Endothelial cell of umbilical vein (primary cell): ENCODE data around the gene PLD6. TPM values are rescaled to one million over a fixed set of nuclear protein-coding genes. Genes with fewer than 3 reads are reported as not detected.

Experiments used
- BruUV-seq: library from RNA; stranded (reverse); fragments of 400-500 nt; replicated peaks from 2 replicates; lab custom pipeline; 2021; lab: Mats Ljungman, UMichigan
- CTCF ChIA-PET: fragments of 300-600, 350-600 bp; sonication (Branson Sonifier 250); formaldehyde crosslinking; loops from one replicate; lab custom pipeline; 2021; ENCODE audit warnings: antibody characterized with exemption, inconsistent platforms; lab: Charles Lee
- POLR2A ChIA-PET: fragments of 300-600, 350-600 bp; sonication (Branson Sonifier 250); formaldehyde crosslinking; loops from one replicate; lab custom pipeline; 2021; ENCODE audit warnings: antibody characterized with exemption, inconsistent platforms; lab: Charles Lee
- DNase-seq: peaks from one replicate; pipeline ENCODE4 v3.0.0-alpha.2; 2011; ENCODE audit warnings: low read depth, low spot score
- FAIRE-seq: peaks from 2 replicates; lab custom pipeline; 2011; peaks lifted over from hg19 to GRCh38; lab: Jason Lieb, UNC
- H2AFZ ChIP-seq: 2 replicates; pipeline ENCODE4 v1.6.0; 2012; ENCODE audit warnings: low read depth, low read length, control low read depth, inconsistent platforms
- H3K27ac ChIP-seq: 2 replicates; pipeline ENCODE4 v1.5.1; 2011; ENCODE audit warnings: low read depth, mild to moderate bottlenecking, control low read depth, low read length, moderate library complexity; ENCODE audit not compliant: insufficient read depth
- H3K27me3 ChIP-seq, 2 experiments: 2 replicates each; pipeline versions ENCODE4 v1.6.0 to v1.6.1; 2011; ENCODE audit warnings: low read length in 2 of 2, mixed read lengths in 1 of 2; ENCODE audit not compliant: control insufficient read depth in 2 of 2, insufficient read depth in 2 of 2
- H3K36me3 ChIP-seq, 2 experiments: 2 replicates in 1 of 2; 3 replicates in 1 of 2; pipeline ENCODE4 v1.5.1; 2011; ENCODE audit warnings: low read length in 2 of 2, mild to moderate bottlenecking in 1 of 2, moderate library complexity in 1 of 2; ENCODE audit not compliant: control insufficient read depth in 2 of 2, insufficient read depth in 2 of 2; ENCODE audit errors: extremely low read depth in 1 of 2
- H3K4me1 ChIP-seq: 3 replicates; pipeline ENCODE4 v1.5.1; 2011; ENCODE audit warnings: mild to moderate bottlenecking, low read length; ENCODE audit not compliant: control insufficient read depth, insufficient read depth; ENCODE audit errors: extremely low read depth
- H3K4me2 ChIP-seq: 2 replicates; pipeline ENCODE4 v1.6.1; 2011; ENCODE audit warnings: low read length, control low read depth, mixed read lengths; ENCODE audit not compliant: insufficient read depth
- H3K4me3 ChIP-seq, 3 experiments: fragments of 200-600 bp in 1 of 3; sonication (generic), shearing (Covaris generic) in 1 of 3; replicated peaks in 1 of 3; 2 replicates each; pipeline ENCODE4 v1.5.1; 2011 to 2016; ENCODE audit warnings: control low read depth in 3 of 3, low read length in 3 of 3, mild to moderate bottlenecking in 2 of 3, inconsistent platforms in 1 of 3, low read depth in 1 of 3, moderate library complexity in 1 of 3; ENCODE audit not compliant: insufficient read depth in 1 of 3
- H3K79me2 ChIP-seq: 2 replicates; pipeline ENCODE4 v1.6.0; 2012; ENCODE audit warnings: low read length, inconsistent platforms; ENCODE audit not compliant: control insufficient read depth, insufficient read depth
- H3K9ac ChIP-seq: replicated peaks from 2 replicates; pipeline ENCODE3; 2011; ENCODE audit warnings: low read length, control low read depth; ENCODE audit not compliant: insufficient read depth; ENCODE audit errors: extremely low read depth
- H3K9me1 ChIP-seq: replicated peaks from 3 replicates; pipeline ENCODE4 v1.6.0; 2011; ENCODE audit warnings: mild to moderate bottlenecking, low read length; ENCODE audit not compliant: control insufficient read depth, insufficient read depth; ENCODE audit errors: extremely low read depth
- H3K9me3 ChIP-seq: replicated peaks from 2 replicates; pipeline ENCODE4 v1.5.1; 2012; ENCODE audit warnings: low read length, inconsistent platforms; ENCODE audit not compliant: control insufficient read depth, insufficient read depth
- H4K20me1 ChIP-seq: replicated peaks from 2 replicates; pipeline ENCODE3; 2011; ENCODE audit warnings: mild to moderate bottlenecking, low read length; ENCODE audit not compliant: control insufficient read depth, insufficient read depth; ENCODE audit errors: extremely low read depth
- CTCF ChIP-seq, 2 donors: IDR thresholded peaks; 1 replicate in 1 of 2; 2 replicates in 1 of 2; pipeline ENCODE4 v1.5.1; 2011; ENCODE audit warnings: low read length in 2 of 2, mild to moderate bottlenecking in 2 of 2, moderate library complexity in 2 of 2, control low read depth in 1 of 2, inconsistent platforms in 1 of 2, low read depth in 1 of 2; ENCODE audit not compliant: insufficient read depth in 1 of 2; ENCODE audit errors: extremely low read depth in 1 of 2
- EZH2 ChIP-seq: IDR thresholded peaks from 2 replicates; pipeline ENCODE4 v1.6.1; 2012; ENCODE audit warnings: borderline replicate concordance, low read depth, mild to moderate bottlenecking, moderate library complexity, low read length, inconsistent platforms; ENCODE audit not compliant: severe bottlenecking
- FOS ChIP-seq: IDR thresholded peaks from 2 replicates; pipeline ENCODE4 v1.6.1; 2011; ENCODE audit warnings: mild to moderate bottlenecking, low read length, moderate library complexity, borderline replicate concordance; ENCODE audit not compliant: insufficient read depth
- GATA2 ChIP-seq: IDR thresholded peaks from 2 replicates; pipeline ENCODE4 v1.7.0; 2011; ENCODE audit warnings: low read depth, mild to moderate bottlenecking, moderate library complexity, mixed read lengths, low read length; ENCODE audit not compliant: insufficient read length, insufficient read depth
- JUN ChIP-seq: IDR thresholded peaks from 2 replicates; pipeline ENCODE4 v1.6.1; 2011; ENCODE audit warnings: borderline replicate concordance, low read depth; ENCODE audit not compliant: insufficient read length, insufficient read depth
- MAX ChIP-seq: IDR thresholded peaks from 2 replicates; pipeline ENCODE4 v1.6.1; 2011; ENCODE audit not compliant: insufficient read depth, insufficient read length
- MYC ChIP-seq: IDR thresholded peaks from one replicate; pipeline ENCODE4 v1.6.1; 2011; ENCODE audit warnings: mild to moderate bottlenecking, low read depth, low read length
- POLR2A ChIP-seq: IDR thresholded peaks from 2 replicates; pipeline ENCODE4 v1.6.1; 2012; ENCODE audit warnings: low read depth, mild to moderate bottlenecking, control low read depth, low read length
- POLR2AphosphoS5 ChIP-seq: IDR thresholded peaks from 2 replicates; pipeline ENCODE4 v1.6.1; 2012; ENCODE audit warnings: low read depth, mild to moderate bottlenecking, control low read depth, low read length, moderate library complexity; ENCODE audit not compliant: insufficient read depth
- dilution Hi-C: fragments of 300-500 bp; cut with MboI; formaldehyde crosslinking; loops from one replicate; pipeline ENCODE4 v1.15.0; 2019; ENCODE audit warnings: low sequenced_read_pairs; ENCODE audit not compliant: extremely low pct_ligation_motif_present
- intact Hi-C: fragments of 100-400 bp; cut with micrococcal nuclease; formaldehyde crosslinking; loops from one replicate; pipeline ENCODE4 v1.10.0; 2022
- polyA plus RNA-seq, 4 experiments: library from polyadenylated mRNA; depleted of rRNA in 3 of 4; stranded (reverse) in 3 of 4; unstranded in 1 of 4; fragments of >200 nt; gene quantifications; 2 replicates each; pipeline versions ENCODE4 v1.2.1 to v1.2.3, GENCODE V29; 2011 to 2012; ENCODE audit warnings: missing spikeins in 1 of 4
- total RNA-seq: library from RNA; stranded (reverse); gene quantifications from 2 replicates; pipeline ENCODE4 v1.2.3, GENCODE V29; 2021

PLD6 gene
- total and polyA plus RNA-seq, 2 donors (not counting 3 experiments of a cell fraction or from before 2014, with no cell fraction given) = 2.9 to 4.4 TPM

- H3K4me2 ChIP-seq = no peak overlapping the region
- no TSS peak for BruUV-seq
- intact Hi-C loops (no loop called here), dilution Hi-C loops (no loop called here)
- no peak overlapping the region for H3K27ac ChIP-seq
- CTCF ChIA-PET = interaction anchor here (1.9 kb wide), 1 partner anchor 16 kb away, joined by 4 read pairs; no protein-coding TSS in a partner anchor
- TF ChIP-seq MAX = no peak
- TF ChIP-seq POLR2A = no peak
- TF ChIP-seq MYC = no peak
- no peak for TF ChIP-seq JUN
- no peak for TF ChIP-seq FOS
- TF ChIP-seq EZH2 = no peak
- no peak for TF ChIP-seq GATA2
- no peak for TF ChIP-seq POLR2AphosphoS5
- TF ChIP-seq CTCF (IDR thresholded peaks at IDR 0.05; ENCODE audit: extremely low read depth in 1 of 2, insufficient read depth in 1 of 2, low read depth in 1 of 2, low read length in 2 of 2) = no peak
- no peak overlapping the region for H2AFZ ChIP-seq
- peaks cover 15% of the 10 kb centered on the region for H3K4me1 ChIP-seq
- no peak for FAIRE-seq
- no peaks in the 10 kb centered on the region for H3K79me2 ChIP-seq
- no peak overlapping the region for H3K9ac ChIP-seq
- H3K27me3 ChIP-seq = no peaks in the 10 kb centered on the region
- DNase-seq = no peak
- H3K4me3 ChIP-seq = no peak overlapping the region
- POLR2A ChIA-PET = interaction anchor here (0.7 kb wide), 1 partner anchor 8 kb away, joined by 3 read pairs; no protein-coding TSS in a partner anchor
- no peaks in the 10 kb centered on the region for H4K20me1 ChIP-seq
- H3K9me1 ChIP-seq = no peaks in the 10 kb centered on the region
- H3K9me3 ChIP-seq = no peaks in the 10 kb centered on the region
- peaks cover 17 to 50% of the 10 kb centered on the region in 2 experiments for H3K36me3 ChIP-seq
Observed at GRCh38 chr17:17180141-17180603, 26.0 kb downstream of the PLD6 start.
